ENCODE measurements around the gene KIF18A. TPM values are rescaled to one million over a fixed set of nuclear protein-coding genes. Genes with fewer than 3 reads are reported as not detected.

The KIF18A gene
- total and polyA plus RNA-seq, 3 donors from 2014 or later: 9.5 to 22.5 (median 14.4) TPM

GRCh38 chr11:28009996-28010395, 98.0 kb downstream of the KIF18A start:
- H3K27me3 ChIP-seq: no peaks in the 10 kb centered on the region
- 58 to 73% methylated on average over 1 of the region's 1 CpG for WGBS, 2 donors

GRCh38 chr11:28009388-28009787, 98.6 kb downstream of the KIF18A start:
- intact Hi-C loops (cut with DNase I; ENCODE audit: low total_unique reads): no loop called here
- TF ChIP-seq CTCF (IDR thresholded peaks at IDR 0.05) (no peak), POLR2A (IDR thresholded peaks at IDR 0.05) (no peak)
- Histone ChIP-seq H3K4me3 (no peak overlapping the region), H3K9me3 (no peaks in the 10 kb centered on the region), H3K36me3 (ENCODE audit: low read depth, missing control alignments) (no peaks in the 10 kb centered on the region), H3K27me3 (no peaks in the 10 kb centered on the region), H3K4me1 (no peaks in the 10 kb centered on the region), H3K27ac (no peak overlapping the region)
- DNase-seq: no peak

More at GRCh38 chr11:28009996-28010395, 98.0 kb downstream of the KIF18A start:
- no peak overlapping the region for H3K4me3 ChIP-seq
- TF ChIP-seq POLR2A (IDR thresholded peaks at IDR 0.05) (no peak), CTCF (IDR thresholded peaks at IDR 0.05) (no peak)
- intact Hi-C loops (cut with DNase I; ENCODE audit: low total_unique reads): no loop called here
- H3K36me3 ChIP-seq (ENCODE audit: low read depth, missing control alignments): no peaks in the 10 kb centered on the region
- no peaks in the 10 kb centered on the region for H3K9me3 ChIP-seq
- no peak for DNase-seq
- no peak overlapping the region for H3K27ac ChIP-seq
- H3K4me1 ChIP-seq: no peaks in the 10 kb centered on the region

- TF ChIP-seq POLR2A (IDR thresholded peaks at IDR 0.05) (no peak), CTCF (IDR thresholded peaks at IDR 0.05) (no peak)
- intact Hi-C loops (cut with DNase I; ENCODE audit: low total_unique reads): no loop called here
- Histone ChIP-seq H3K4me3 (no peak overlapping the region), H3K4me1 (no peaks in the 10 kb centered on the region), H3K36me3 (ENCODE audit: low read depth, missing control alignments) (no peaks in the 10 kb centered on the region), H3K9me3 (no peaks in the 10 kb centered on the region), H3K27ac (no peak overlapping the region), H3K27me3 (no peaks in the 10 kb centered on the region)
- DNase-seq: no peak
Observed at GRCh38 chr11:28003615-28004014, 104.3 kb downstream of the KIF18A start.

GRCh38 chr11:27998552-27998951, 109.4 kb downstream of the KIF18A start:
- no peak for DNase-seq
- H3K4me1 ChIP-seq: no peaks in the 10 kb centered on the region
- TF ChIP-seq CTCF (IDR thresholded peaks at IDR 0.05): no peak
- no peak for TF ChIP-seq POLR2A (IDR thresholded peaks at IDR 0.05)
- no peak overlapping the region for H3K27ac ChIP-seq
- no peaks in the 10 kb centered on the region for H3K27me3 ChIP-seq
- no peak overlapping the region for H3K4me3 ChIP-seq
- no peaks in the 10 kb centered on the region for H3K36me3 ChIP-seq (ENCODE audit: low read depth, missing control alignments)
- intact Hi-C loops (cut with DNase I; ENCODE audit: low total_unique reads): no loop called here
- no peaks in the 10 kb centered on the region for H3K9me3 ChIP-seq

GRCh38 chr11:27997344-27997743, 110.6 kb downstream of the KIF18A start:
- WGBS, 2 donors: 83 to 89% methylated on average over 2 of the region's 2 CpGs
- TF ChIP-seq POLR2A (IDR thresholded peaks at IDR 0.05) (no peak), CTCF (IDR thresholded peaks at IDR 0.05) (no peak)
- DNase-seq: no peak
- Histone ChIP-seq H3K9me3 (no peaks in the 10 kb centered on the region), H3K27me3 (no peaks in the 10 kb centered on the region), H3K27ac (no peak overlapping the region), H3K36me3 (ENCODE audit: low read depth, missing control alignments) (no peaks in the 10 kb centered on the region), H3K4me1 (no peaks in the 10 kb centered on the region), H3K4me3 (no peak overlapping the region)
- intact Hi-C loops (cut with DNase I; ENCODE audit: low total_unique reads): no loop called here
